HG03103 (cell line): ENCODE data around the gene KLK6.

Experiments used
- ATAC-seq: cut with Tn5 transposase; IDR thresholded peaks from one replicate; pipeline ENCODE4 v1.9.1; 2021; ENCODE audit warnings: low read depth; ENCODE audit not compliant: unreplicated experiment

Gene KLK6

GRCh38 chr19:50912727-50913716 lies 56.4 kb downstream of the KLK6 start:
- no peak for ATAC-seq

- ATAC-seq, result no peak
These were observed 57.2 kb downstream of the KLK6 start for GRCh38 chr19:50912102-50912599.

GRCh38 chr19:50911206-50912101 lies 57.9 kb downstream of the KLK6 start, which contains the start of gene KLK4:
TSS of gene KLK4 (minus strand) at chr19:50911395. CDS start at chr19:50910738, 657 bp downstream.
- ATAC-seq, result no peak

- no peak for ATAC-seq
These were observed 58.7 kb downstream of the KLK6 start for GRCh38 chr19:50910722-50911121.

GRCh38 chr19:50909240-50910070 lies 59.9 kb downstream of the KLK6 start:
- ATAC-seq, result no peak
